T-helper 17 cell (primary cell): ENCODE data around the gene PKD1. TPM values are rescaled to one million over a fixed set of nuclear protein-coding genes. Genes with fewer than 3 reads are reported as not detected.

ENCODE experiments used
- ATAC-seq: fragments of 150-1000 bp; cut with Tn5 transposase; 2 replicates; pipeline ENCODE4 v1.10.0; 2021; ENCODE audit warnings: mild to moderate bottlenecking, moderate library complexity
- DNase-seq, 3 donors: peaks; one replicate each; pipeline versions ENCODE4 v3.0.0 to v3.0.0-alpha.2; 2020 to 2021
- H3K9me3 ChIP-seq: one replicate; pipeline ENCODE4 v1.7.0; 2013; ENCODE audit warnings: low read length, mild to moderate bottlenecking; ENCODE audit not compliant: control insufficient read depth, poor library complexity, severe bottlenecking
- H3K27ac Mint-ChIP-seq: one replicate; pipeline ENCODE4 v1.8.0; 2022; ENCODE audit warnings: mild to moderate bottlenecking, moderate library complexity, mixed read lengths
- H3K27me3 Mint-ChIP-seq: one replicate; pipeline ENCODE4 v1.8.0; 2022; ENCODE audit warnings: mixed read lengths
- H3K36me3 Mint-ChIP-seq: one replicate; pipeline ENCODE4 v1.8.0; 2022; ENCODE audit warnings: low read depth, mixed read lengths
- H3K4me1 Mint-ChIP-seq: one replicate; pipeline ENCODE4 v1.8.0; 2022; ENCODE audit warnings: mild to moderate bottlenecking, mixed read lengths
- H3K4me3 Mint-ChIP-seq: one replicate; pipeline ENCODE4 v1.8.0; 2022; ENCODE audit warnings: mild to moderate bottlenecking, moderate library complexity, mixed read lengths
- total RNA-seq, 4 donors: library from RNA in 2 of 4; stranded (reverse) in 2 of 4; gene quantifications; one replicate each; pipeline ENCODE4 v1.2.3 and lab custom pipeline; 2022 to 2026

PKD1 gene
- total RNA-seq, 2 donors from 2014 or later: 86.6 to 88.9 TPM

DNA sequence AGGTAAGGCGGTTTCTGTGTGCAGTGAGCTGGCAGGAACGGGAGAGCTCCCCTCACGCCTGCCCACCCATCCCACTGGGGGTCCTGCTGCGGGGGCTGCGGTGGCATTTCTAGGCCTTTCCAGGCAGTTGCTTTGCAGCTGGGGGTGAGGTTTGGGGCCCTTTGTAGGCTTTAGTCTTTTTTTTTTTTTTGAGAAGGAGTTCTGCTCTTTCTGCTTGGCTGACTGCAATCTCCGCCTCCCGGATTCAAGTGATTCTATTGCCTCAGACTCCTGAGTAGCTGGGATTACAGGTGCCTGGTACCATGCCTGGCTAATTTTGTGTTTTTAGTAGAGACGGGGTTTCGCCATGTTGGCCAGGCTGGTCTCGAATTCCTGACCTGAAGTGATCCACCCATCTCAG, 76.8 kb downstream of the PKD1 start:
- H3K4me3 Mint-ChIP-seq: no peak overlapping the region
- H3K27me3 Mint-ChIP-seq: no peaks in the 10 kb centered on the region
- DNase-seq: no peak
- H3K9me3 ChIP-seq: no peaks in the 10 kb centered on the region
- H3K27ac Mint-ChIP-seq: no peak overlapping the region
- H3K4me1 Mint-ChIP-seq: peaks cover 4% of the 10 kb centered on the region
- no peak for ATAC-seq
- peaks cover 2% of the 10 kb centered on the region for H3K36me3 Mint-ChIP-seq

DNA sequence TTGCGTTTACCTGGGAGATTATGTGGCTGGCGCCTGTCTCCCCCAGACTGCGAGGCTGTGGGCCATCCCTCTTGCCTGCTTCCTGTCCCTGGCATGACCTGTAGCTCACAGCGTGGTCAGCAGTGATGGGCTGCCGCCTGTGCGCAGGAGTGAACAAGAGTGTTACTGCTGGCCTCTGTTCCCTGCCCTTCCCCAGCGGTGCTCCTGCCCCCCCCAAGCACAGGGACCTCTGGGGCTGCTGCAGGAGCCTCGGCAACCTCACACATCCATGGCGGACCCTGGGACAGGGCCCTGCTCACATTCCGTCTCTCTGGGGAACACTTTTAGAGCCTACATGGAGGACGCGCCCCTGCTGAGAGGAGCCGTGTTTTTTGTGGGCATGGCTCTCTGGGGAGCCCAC, 77.3 kb downstream of the PKD1 start:
- H3K27ac Mint-ChIP-seq: no peak overlapping the region
- H3K9me3 ChIP-seq: no peaks in the 10 kb centered on the region
- H3K4me3 Mint-ChIP-seq: no peak overlapping the region
- no peaks in the 10 kb centered on the region for H3K36me3 Mint-ChIP-seq
- H3K4me1 Mint-ChIP-seq: peaks cover 4% of the 10 kb centered on the region
- ATAC-seq: no peak
- no peaks in the 10 kb centered on the region for H3K27me3 Mint-ChIP-seq
- no peak for DNase-seq

DNA sequence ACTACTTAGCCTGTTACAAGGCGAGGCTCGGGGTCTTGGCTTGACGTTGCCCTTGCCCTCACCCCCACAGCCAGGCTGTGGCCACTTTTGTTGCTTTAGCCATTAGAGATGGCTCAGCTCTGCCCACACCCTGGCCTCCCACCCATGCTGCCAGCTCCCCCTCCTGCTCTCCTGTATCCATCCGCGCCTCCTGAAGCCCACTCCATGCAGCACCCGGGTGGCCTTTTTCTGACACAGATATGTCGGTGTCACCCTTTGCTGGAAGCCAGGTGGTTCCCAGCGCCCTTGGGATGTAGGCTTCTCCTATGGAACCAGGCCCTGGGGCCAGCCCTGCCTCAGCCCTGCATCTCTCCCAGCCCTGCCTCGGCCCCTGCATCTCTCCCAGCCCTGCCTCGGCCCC, 78.3 kb downstream of the PKD1 start:
- Mint-ChIP-seq H3K4me3 (no peak overlapping the region), H3K27ac (no peak overlapping the region), H3K36me3 (no peaks in the 10 kb centered on the region), H3K27me3 (no peaks in the 10 kb centered on the region), H3K4me1 (peaks cover 6% of the 10 kb centered on the region)
- H3K9me3 ChIP-seq: no peaks in the 10 kb centered on the region
- no peak for DNase-seq
- ATAC-seq: no peak

DNA sequence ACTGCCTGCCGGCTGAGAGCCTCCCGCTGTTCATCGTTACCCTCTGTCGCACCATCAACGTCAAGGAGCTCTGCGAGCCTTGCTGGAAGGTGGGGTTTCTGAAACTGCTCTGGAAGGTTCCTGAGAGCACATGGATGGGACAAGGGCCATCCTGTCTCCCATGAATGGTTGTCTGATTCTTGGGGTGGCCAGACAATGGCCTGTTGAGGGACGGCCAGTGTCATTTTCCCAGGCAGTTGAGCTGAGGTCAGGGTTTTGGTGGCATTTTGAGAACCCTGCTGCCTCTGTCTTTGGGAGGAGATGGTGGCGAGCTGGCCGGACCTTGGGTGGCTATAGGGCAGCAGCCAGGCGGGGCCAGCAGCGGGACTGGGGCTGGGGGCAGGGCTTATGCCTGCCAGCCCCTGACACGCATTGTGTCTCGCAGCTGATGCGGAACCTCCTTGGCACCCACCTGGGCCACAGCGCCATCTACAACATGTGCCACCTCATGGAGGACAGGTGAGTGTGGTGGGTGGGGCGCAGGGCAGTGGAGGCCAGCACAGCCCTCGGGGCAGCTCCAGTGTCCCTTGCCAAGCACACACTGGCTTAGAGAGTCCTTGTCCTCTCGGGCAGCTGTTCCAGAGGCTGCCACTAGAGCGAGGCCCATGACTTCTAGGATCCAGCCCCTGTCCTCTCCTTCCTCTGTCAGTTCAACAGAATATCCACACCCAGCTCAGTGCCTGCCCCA, 78.9 kb downstream of the PKD1 start:
- H3K4me3 Mint-ChIP-seq: no peak overlapping the region
- no peak overlapping the region for H3K27ac Mint-ChIP-seq
- no peak for DNase-seq
- no peak for ATAC-seq
- H3K36me3 Mint-ChIP-seq: no peaks in the 10 kb centered on the region
- H3K27me3 Mint-ChIP-seq: no peaks in the 10 kb centered on the region
- H3K9me3 ChIP-seq: no peaks in the 10 kb centered on the region
- H3K4me1 Mint-ChIP-seq: peaks cover 6% of the 10 kb centered on the region

DNA sequence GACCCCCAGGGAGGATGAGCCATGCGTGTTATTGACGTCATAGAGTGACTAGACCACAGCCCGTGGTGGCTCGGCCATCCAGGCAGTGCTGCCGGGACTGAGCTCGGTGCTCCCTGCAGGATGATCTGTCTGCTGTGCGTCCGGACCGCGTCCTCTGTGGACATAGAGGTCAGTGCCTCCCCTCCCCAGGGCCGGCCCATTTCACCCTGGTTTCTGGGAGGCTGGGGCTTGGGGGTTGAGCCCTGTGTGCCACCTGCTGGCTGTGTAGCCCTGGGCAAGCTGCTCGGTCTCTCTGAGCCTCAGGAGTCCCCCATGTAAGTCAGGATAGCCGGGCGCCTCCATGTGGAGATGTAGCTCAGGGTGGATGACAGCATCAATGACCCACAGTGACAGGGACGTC, 79.6 kb downstream of the PKD1 start:
- DNase-seq (no peak), ATAC-seq (no peak)
- H3K9me3 ChIP-seq: no peaks in the 10 kb centered on the region
- Mint-ChIP-seq H3K27me3 (no peaks in the 10 kb centered on the region), H3K4me3 (peak overlapping the region; percentile 19), H3K27ac (peak overlapping the region; percentile 39), H3K4me1 (peaks cover 6% of the 10 kb centered on the region), H3K36me3 (no peaks in the 10 kb centered on the region)

DNA sequence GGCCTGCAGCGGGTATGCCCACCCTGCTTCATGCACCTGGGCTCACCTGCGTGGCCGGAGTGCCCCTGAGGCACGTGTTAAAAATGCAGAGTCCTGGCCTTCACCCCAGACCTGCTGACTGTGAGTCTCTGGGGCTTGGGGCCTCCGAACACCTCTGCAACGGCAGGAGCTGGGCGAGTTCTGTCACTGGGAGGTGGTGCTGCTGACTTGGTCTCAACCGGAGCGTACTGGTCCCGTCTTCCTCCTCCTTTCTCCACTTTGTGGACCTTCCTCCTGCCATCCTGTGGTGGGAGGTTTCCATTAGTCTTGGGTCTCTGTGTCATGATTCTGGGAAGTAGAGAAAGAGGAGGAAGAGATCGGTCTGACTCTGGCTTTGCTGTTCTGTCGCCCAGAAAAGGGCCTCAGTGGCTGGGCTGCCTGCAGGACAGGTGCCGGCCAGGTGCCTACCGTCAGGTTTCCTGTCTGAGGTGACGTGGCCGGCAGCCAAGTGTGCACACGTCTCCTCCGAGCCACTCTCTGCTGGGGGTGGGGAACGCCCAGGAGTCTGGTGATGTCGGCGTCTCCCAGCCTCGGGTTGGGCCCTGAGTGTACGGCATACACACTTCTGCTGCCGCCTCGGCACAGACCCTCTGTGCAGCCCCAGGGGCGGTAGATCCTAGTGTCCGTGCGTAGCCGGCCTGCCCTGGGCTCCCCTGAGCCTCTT, 81.0 kb downstream of the PKD1 start:
- ATAC-seq: no peak
- no peaks in the 10 kb centered on the region for H3K36me3 Mint-ChIP-seq
- H3K4me3 Mint-ChIP-seq: no peak overlapping the region
- no peaks in the 10 kb centered on the region for H3K27me3 Mint-ChIP-seq
- H3K27ac Mint-ChIP-seq: no peak overlapping the region
- H3K9me3 ChIP-seq: no peaks in the 10 kb centered on the region
- DNase-seq: no peak
- H3K4me1 Mint-ChIP-seq: peaks cover 6% of the 10 kb centered on the region

DNA sequence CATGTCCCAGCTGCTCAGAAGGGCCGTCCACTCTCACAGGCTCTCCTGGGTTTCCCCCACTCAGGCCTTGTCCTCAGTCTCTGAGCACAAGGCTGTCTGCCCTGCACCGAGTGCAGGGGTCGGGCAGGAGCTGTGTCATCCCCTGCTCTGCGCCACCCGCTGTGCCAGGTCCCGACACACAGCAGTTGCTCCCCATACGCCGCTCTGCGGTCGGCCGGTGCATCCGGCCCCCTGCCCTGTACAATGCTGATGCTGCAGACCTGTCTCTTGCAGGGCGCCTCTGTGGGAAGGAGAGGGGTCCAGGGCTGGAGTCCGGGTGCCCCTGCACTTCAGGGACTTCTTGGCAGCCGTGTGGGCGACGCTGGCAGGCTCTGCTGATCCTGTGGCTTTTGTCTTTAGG, 81.8 kb downstream of the PKD1 start:
- no peaks in the 10 kb centered on the region for H3K36me3 Mint-ChIP-seq
- no peak overlapping the region for H3K4me3 Mint-ChIP-seq
- no peaks in the 10 kb centered on the region for H3K27me3 Mint-ChIP-seq
- H3K27ac Mint-ChIP-seq: no peak overlapping the region
- H3K4me1 Mint-ChIP-seq: peaks cover 6% of the 10 kb centered on the region
- DNase-seq: no peak
- no peaks in the 10 kb centered on the region for H3K9me3 ChIP-seq
- no peak for ATAC-seq

DNA sequence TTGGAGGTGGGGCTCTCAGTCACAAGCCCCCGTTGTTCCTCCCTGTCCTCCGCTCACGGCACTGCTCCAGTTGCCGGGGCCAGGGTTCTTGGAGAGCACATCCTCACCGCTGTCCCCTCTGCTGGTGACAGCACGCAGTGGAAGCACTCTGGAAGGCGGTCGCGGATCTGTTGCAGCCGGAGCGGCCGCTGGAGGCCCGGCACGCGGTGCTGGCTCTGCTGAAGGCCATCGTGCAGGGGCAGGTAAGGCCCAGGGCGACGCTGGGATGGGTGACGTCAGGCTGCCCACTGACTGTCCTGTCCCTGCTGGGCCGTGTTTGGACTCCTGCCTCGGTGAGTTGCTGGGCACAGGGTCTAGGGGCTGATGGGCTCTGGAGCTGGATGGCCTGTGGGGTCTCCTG, 82.5 kb downstream of the PKD1 start:
- Mint-ChIP-seq H3K4me3 (no peak overlapping the region), H3K27ac (no peak overlapping the region), H3K27me3 (no peaks in the 10 kb centered on the region), H3K4me1 (peaks cover 9% of the 10 kb centered on the region), H3K36me3 (no peaks in the 10 kb centered on the region)
- ATAC-seq: no peak
- no peaks in the 10 kb centered on the region for H3K9me3 ChIP-seq
- DNase-seq: no peak

DNA sequence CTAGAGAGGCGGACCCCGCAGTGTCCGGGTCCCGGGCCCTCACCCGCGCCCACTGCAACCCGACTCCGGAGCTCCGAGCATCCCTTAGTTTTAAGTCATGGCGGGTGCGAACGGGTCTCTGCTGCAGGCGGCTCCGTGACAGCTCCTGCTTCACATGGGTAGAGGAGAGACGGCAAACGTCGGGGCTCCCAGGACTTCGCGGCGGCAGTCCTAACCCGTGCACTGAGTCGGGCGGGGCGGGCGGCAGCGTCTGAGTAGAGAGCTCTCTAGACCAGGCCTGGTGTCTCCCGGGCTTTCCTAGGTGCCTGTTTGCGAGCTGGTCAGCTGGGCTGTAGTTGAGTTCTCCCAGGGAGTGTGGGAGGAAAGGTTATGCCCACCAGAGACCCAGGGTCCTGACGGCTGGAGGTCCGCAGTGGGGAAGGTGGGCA, 87.6 kb downstream of the PKD1 start:
- no peaks in the 10 kb centered on the region for H3K9me3 ChIP-seq
- Mint-ChIP-seq H3K36me3 (no peaks in the 10 kb centered on the region), H3K4me3 (peak overlapping the region; percentile 92), H3K27ac (peak overlapping the region; percentile 69), H3K27me3 (no peaks in the 10 kb centered on the region), H3K4me1 (peaks cover 12% of the 10 kb centered on the region)
- ATAC-seq: no peak
- peak in 1 of 3 donors; percentile 18 for DNase-seq

DNA sequence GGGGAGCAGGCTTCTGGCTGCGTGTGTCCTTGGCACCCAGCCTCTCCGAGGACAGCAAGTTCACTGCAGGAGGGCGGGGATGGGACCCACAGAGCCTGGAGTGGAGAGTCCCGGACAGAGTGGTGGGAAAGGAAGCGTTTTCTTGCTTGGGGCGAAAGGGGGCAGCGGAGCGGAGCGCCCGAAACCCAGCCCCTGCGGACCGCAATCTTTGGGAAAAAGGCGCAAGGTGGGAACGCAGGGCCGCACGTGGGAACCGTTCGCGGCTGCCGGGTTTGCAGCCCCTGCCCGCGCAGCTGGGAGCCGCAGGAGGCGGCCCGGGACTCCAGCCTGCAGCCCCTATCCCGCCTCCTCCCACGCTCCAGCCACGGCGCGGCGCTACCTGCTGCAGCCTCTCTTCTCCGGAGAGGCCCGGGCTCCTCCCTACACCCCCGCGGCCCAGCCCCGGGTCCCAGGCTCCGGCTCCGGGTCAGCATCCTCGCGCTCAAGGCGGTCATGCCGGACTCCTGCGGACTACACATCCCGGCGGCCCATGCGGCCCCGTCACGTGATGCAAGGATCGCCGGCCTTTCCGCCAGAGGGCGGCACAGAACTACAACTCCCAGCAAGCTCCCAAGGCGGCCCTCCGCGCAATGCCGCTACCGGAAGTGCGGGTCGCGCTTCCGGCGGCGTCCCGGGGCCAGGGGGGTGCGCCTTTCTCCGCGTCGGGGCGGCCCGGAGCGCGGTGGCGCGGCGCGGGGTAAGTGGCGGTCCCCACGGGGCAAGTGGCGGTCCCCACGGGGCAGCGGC, 88.2 kb downstream of the PKD1 start, which contains the start of the genes NTHL1 and TSC2:
NTHL1 (minus strand) TSS at position 505 of the 786 bp plus-strand sequence; CDS start at position 494, 11 bp downstream.
TSC2 (plus strand) TSS at position 656 of the 786 bp plus-strand sequence. CDS start 631 bp downstream, outside the sequence.
- ATAC-seq: peak; percentile 96
- Mint-ChIP-seq H3K27ac (peak within 1 kb of the TSS; percentile 69), H3K36me3 (no peaks in the 10 kb centered on the region), H3K27me3 (no peaks in the 10 kb centered on the region), H3K4me1 (peaks cover 10% of the 10 kb centered on the region), H3K4me3 (peak within 1 kb of the TSS; percentile 92)
- DNase-seq: peak; percentile 84 to 88 (median 87)
- H3K9me3 ChIP-seq: no peaks in the 10 kb centered on the region

DNA sequence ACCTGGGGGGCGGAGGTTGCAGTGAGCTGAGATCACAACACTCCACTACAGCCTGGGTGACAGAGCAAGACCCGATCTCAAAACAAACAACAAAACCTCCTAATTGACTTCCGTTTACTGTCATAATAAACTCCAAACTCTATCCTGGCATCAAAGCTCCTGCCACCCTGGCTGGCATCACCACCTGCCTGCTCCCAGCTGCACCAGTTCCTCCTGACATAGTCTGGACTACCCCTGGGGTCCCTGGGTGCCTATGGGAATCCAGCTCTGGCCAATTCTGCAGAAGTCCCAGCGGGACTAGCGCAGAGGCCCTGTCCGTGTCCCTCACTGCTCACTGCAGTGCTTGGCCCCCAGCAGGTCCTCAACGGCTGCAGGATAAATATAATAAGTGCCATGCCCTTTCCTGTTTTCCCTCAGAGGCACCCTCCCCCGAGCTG, 88.8 kb downstream of the PKD1 start:
- no peak for ATAC-seq
- no peaks in the 10 kb centered on the region for H3K9me3 ChIP-seq
- Mint-ChIP-seq H3K27me3 (no peaks in the 10 kb centered on the region), H3K4me3 (peak overlapping the region; percentile 92), H3K4me1 (peaks cover 9% of the 10 kb centered on the region), H3K27ac (peak overlapping the region; percentile 69), H3K36me3 (no peaks in the 10 kb centered on the region)
- DNase-seq: no peak

DNA sequence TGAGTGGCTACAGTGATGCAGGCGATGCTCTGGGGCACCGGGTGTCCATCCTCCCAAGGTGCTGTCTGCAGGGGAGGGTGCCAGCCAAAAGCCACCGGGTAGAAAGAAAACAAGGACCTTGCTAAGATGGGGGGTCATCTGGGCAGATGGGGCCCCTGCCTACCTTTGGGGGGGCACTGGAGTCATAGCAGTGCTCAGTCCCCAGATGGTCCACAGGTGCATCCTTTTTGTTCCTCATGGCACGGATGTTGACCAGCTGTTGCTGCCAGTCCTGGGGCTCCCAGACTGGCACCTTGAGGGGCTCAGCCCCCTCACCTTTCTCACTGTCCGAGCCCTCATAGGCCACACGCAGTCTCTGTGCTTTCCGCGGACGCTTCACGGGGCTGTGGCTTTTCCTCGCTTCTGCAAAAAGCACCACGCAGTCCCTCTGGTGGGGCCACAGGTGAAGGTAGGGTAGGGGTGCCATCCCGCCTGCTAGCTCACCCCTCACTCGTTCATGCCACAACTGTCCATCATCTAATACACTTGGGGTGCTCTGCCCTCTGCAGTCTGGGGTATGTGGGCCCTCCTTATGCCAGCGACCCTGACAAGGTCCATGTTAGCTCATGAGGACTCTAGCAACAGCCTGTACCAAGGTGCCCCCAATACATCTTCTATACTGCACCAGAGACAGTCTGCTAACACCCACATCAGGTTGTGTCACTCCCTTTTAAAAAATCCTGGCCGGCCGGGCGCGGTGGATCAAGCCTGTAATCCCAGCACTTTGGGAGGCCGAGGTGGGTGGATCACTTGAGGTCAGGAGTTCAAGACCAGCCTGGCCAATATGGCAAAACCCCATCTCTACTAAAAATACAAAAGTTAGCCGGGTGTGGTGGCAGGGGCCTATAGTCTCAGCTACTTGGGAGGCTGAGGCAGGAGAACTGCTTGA, 89.5 kb downstream of the PKD1 start:
- Mint-ChIP-seq H3K27me3 (no peaks in the 10 kb centered on the region), H3K4me3 (peak overlapping the region; percentile 92), H3K27ac (no peak overlapping the region), H3K36me3 (no peaks in the 10 kb centered on the region), H3K4me1 (peaks cover 9% of the 10 kb centered on the region)
- no peaks in the 10 kb centered on the region for H3K9me3 ChIP-seq
- DNase-seq (no peak), ATAC-seq (no peak)
